HG03108 (cell line): ENCODE measurements around the gene ZNF511.

Experiments used
- ATAC-seq: cut with Tn5 transposase; IDR thresholded peaks from one replicate; pipeline ENCODE4 v1.9.1; 2021; ENCODE audit warnings: moderate library complexity; ENCODE audit not compliant: unreplicated experiment

Gene ZNF511

DNA sequence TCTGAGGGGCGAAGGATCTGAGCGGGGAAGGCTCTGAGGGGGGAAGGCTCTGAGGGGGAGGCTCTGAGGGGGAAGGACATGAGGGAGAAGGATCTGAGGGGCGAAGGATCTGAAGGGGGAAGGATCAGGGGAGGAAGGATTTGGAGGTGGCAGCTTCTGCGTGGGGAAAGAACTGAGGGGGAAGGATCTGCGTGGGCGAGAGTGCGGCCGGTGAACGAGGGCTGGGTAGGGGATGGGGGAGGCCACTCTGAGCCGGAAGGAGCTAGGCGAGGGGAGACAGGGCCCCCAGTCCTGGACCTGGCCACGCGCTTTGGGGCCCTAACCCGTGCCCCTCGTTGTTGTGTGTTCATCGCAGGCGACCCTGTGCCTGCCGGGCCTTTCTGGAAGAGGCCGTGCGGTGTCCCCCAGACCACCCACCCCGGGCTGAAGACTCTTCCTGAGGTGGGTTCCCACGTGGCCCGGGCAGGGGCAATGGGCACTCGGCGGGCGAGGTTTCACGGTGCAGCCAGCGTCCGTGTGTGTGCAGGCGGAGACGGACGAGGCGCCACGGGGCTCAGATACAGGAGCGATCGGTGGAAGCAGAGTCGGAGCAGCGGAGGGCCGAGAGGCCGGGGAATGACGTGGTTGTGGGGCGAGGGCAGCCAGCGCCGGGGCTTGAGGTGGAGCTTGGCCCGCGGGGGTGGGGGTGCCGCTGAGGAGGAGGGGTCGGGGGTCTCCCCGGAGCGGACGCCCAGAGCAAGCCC is 26.0 kb downstream of the ZNF511 start:
- no peak for ATAC-seq

GRCh38 chr10:133335246-133336117 is 26.8 kb downstream of the ZNF511 start:
- ATAC-seq: no peak

DNA sequence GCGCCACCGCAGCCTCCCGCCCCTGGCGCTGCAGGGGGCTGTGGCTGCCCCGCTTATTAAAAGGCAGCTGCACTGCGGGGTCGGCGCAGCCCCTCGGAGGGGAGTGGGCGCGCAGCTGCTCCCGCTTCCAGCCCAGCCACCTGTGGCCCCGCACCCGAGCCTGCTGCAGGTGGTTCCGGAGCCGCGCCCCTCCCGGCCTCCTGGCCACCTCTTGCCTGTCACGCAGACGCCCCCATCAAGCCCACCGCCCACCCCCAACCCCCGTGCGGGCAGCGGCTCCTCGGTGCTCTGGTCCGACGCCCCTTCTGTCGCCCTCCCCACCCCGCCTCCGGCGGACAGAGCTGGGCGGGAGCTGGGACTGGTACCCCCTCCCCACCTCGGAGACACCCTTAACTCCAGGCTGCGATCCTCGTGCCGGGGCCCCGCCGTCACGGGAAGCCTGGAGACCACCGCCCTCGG is 27.4 kb downstream of the ZNF511 start:
- ATAC-seq: no peak

DNA sequence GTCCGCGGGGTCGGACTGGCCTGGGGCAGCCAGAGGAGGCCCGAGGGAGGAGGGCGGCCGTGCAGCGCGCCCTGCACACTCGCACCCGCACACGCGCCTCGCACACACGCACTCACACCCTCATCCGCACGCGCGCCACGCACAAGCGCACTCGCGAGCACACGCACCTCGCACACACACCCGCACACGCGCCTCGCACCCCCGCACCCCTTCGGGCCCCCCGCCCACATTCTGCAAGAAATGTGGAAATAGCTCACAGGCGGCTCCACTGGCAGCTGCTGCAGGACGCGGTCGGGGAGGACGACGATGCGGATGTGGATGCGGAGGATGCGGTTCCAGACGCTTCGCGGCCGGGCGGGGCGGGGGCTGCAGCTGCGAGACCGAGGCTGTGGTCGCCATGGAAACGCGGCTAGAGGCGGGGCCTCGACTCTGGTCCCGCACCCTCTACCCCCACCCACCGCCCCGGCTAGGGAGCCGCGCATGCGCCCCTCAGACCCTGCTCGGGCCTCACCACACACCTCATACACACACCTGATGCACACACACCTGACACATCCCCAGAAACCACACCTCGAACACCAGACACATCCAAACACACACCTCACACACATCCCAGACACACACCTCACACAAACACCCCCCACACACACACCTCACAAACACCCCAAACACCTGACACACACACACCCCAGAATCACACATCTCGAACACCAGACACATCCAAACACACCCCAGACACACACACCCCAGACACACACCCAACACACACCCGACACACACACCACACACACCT is 28.1 kb downstream of the ZNF511 start, which contains the start of gene CALY:
CALY (minus strand) TSS at position 320 of the 793 bp plus-strand sequence. CDS start 7,907 bp downstream, outside the sequence.
- ATAC-seq: no peak

DNA sequence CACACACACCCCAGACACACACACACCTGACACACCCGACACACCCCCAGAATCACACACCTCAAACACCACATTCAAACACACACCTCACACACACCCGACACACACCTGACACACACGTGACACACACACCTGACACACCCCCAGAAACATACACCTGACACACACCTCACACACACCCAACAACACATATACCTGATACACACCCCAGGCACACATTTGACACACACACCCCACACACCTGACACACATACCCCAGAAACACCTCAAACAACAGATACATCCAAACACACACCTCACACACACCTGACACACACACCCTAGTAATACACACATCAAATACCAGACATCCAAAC is 28.6 kb downstream of the ZNF511 start:
- no peak for ATAC-seq

GRCh38 chr10:133338080-133339071 is 29.7 kb downstream of the ZNF511 start:
- ATAC-seq: no peak

GRCh38 chr10:133339708-133340380 is 31.1 kb downstream of the ZNF511 start:
- no peak for ATAC-seq

GRCh38 chr10:133341983-133342382 is 33.3 kb downstream of the ZNF511 start:
- ATAC-seq: no peak

GRCh38 chr10:133342942-133343341 is 34.2 kb downstream of the ZNF511 start:
- no peak for ATAC-seq

DNA sequence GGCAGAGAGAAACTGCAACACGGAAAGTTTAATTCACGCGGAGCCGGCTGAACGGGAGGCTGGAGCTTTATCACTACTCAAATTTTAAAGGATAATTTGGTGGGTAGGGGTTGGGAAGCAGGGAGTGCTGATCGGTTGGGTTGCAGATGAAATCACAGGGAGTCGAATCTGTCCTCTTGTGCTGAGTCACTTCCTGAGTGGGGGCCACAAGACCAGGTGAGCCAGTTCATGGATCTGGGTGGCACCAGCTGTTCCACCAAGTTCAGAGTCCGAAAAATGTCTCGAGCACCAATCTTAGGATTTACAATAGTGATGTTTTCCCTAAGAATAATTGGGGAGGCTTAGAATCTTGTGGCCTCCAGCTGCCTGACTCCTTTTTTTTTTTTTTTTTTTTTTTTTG is 34.8 kb downstream of the ZNF511 start:
- no peak for ATAC-seq

DNA sequence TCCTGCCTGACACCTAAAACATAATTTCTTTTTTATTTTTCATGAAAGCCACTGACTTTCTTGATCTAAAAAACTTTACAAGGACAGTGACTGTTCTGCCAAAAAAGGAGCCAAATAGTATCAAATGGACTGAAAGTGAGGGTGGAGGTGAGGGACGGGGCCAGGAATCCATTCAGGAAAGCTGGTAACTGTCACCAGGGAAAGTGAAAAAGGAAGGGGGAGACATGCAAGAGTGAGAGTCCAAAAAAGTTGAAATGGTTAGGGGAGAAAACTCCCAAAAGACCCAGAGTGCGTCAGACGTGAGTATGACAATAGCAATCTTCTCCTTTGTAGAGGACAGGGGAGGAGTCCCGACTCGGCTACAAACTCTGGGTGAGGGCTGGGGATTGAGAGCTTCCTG is 35.5 kb downstream of the ZNF511 start:
- ATAC-seq: no peak

DNA sequence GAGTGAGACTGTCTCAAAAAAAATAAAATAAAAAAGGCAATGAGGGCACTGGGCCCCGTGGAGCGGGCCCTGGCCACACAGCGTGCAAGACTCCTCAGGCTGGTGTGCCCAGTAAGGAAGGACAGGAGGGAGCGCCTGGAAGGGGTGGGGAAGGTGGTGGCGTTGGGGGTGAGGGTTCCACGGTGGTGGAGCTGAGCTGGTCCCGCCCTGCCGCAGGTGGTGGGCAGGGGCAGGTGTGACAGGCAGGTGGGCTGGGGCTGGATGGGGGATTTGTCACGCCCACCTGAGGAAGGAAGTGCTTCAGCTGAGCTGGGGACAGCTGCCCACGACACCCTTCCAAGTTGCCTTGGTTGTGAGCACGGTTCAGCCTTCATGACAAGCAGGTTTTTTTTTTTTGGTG is 37.7 kb downstream of the ZNF511 start:
- ATAC-seq: no peak

DNA sequence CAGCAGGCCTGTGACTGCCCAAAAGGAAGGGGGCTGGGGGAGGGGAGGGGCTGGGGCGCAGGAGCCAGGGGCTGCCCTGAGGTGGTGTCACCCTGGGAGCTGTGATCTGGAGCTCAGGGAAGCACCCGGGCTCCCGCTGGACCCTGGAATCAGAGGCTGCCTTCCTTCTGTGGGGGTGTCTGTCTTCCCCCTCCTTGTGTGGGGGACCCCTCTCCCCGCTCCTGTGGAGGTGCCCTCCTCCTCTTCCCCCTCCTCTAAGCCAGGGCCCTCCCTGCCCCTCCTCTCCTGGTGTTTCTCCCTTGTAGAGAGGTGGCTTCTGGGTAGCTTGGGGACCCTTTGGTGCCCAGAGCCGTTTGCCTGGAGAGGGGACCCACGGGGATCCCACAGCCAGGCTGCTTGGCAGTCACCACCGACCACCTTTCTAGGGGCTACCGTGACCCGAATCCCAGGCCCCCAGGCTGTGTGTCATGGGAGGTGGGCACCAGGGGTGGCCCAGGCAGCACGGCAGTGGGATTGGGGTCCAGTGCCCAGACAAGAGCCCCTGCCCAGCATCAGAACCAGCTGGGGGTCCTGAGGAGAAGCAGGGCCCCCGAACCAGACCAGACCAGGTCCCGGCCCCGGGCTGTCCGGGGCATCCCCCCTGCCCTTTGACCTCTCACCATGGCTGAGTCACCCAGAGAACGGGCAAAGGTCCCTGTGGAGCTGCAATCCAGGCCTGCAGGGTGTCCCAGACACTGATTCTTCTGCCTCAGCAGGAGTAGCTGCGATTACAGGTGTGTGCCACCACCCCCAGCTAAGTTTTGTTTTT is 39.2 kb downstream of the ZNF511 start:
- ATAC-seq: no peak

DNA sequence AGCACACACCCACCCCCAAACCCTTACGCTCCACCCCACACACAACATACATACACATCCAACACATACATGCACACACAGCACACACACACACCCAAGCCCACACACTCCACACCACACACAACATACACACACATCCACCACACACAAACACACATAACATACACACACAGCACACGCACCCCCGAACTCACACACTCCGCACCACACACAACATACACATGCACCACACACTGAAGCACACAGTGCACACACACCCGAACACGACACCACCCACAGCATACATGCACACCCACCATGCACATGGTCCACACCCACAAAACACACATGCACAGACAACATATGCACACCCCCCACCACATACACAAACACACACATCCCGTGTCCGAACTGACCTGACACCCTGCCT is 40.5 kb downstream of the ZNF511 start:
- no peak for ATAC-seq

GRCh38 chr10:133349577-133350011 is 40.9 kb downstream of the ZNF511 start:
- no peak for ATAC-seq

DNA sequence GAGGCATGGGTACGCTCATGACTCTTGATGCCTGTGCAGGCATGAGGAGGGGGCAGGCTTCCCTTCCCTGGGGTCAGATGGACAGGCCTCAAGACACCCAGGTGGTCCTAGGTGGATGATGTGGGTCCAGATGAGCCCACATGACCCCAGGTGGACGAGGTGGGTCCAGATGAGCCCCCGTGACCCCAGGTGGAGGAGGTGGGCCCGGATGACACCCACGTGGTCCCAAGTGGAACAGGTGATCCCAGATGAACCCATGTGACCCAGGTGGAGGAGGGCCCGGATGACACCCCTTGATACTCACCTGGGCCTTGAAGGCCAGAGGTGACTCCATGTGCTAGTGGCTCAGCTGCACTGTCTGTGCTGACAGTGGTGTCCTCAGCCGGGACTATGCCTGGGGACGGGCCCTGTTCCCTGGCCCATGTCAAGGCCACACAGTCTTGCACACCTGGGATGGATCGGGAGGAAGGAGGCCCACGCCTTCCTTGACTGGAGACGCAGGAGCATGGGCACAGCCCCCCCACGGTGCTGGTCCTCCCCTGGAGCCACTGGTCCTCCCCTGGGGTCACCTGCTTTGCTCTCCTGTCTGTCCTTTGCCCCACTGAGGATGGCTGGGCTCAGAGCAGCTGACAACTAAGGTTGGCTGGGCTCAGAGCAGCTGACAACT is 41.7 kb downstream of the ZNF511 start:
- no peak for ATAC-seq

DNA sequence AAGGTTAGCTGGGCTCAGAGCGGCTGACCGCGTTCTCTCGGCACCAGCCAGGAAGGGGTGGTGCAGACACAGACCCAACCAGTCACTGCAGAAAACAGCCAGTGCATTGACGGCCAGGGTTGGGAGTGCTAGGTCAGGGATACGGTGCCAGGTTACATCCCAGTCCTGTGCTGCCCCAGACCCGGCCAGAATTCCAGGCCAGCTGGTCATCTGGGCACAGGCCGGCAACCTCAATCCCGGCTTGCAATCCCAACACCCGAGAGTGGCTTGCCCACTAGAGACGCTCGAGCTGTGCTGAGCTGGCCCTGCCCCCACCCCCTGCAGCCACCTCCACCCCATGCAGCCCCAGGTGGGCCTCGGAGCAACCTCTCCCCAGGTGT is 42.2 kb downstream of the ZNF511 start:
- ATAC-seq: no peak
